Camera-type eye (tissue), 1 donor: ENCODE results near the gene SLC46A2. TPM values are rescaled to one million over a fixed set of nuclear protein-coding genes. Genes with fewer than 3 reads are reported as not detected.

Experiments
- total RNA-seq: library from RNA; depleted of rRNA; stranded (reverse); fragments of >200 nt; gene quantifications from one replicate; pipeline ENCODE4 v1.2.3, GENCODE V29; 2014

The SLC46A2 gene, protein sequence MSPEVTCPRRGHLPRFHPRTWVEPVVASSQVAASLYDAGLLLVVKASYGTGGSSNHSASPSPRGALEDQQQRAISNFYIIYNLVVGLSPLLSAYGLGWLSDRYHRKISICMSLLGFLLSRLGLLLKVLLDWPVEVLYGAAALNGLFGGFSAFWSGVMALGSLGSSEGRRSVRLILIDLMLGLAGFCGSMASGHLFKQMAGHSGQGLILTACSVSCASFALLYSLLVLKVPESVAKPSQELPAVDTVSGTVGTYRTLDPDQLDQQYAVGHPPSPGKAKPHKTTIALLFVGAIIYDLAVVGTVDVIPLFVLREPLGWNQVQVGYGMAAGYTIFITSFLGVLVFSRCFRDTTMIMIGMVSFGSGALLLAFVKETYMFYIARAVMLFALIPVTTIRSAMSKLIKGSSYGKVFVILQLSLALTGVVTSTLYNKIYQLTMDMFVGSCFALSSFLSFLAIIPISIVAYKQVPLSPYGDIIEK
- not detected for total RNA-seq

DNA sequence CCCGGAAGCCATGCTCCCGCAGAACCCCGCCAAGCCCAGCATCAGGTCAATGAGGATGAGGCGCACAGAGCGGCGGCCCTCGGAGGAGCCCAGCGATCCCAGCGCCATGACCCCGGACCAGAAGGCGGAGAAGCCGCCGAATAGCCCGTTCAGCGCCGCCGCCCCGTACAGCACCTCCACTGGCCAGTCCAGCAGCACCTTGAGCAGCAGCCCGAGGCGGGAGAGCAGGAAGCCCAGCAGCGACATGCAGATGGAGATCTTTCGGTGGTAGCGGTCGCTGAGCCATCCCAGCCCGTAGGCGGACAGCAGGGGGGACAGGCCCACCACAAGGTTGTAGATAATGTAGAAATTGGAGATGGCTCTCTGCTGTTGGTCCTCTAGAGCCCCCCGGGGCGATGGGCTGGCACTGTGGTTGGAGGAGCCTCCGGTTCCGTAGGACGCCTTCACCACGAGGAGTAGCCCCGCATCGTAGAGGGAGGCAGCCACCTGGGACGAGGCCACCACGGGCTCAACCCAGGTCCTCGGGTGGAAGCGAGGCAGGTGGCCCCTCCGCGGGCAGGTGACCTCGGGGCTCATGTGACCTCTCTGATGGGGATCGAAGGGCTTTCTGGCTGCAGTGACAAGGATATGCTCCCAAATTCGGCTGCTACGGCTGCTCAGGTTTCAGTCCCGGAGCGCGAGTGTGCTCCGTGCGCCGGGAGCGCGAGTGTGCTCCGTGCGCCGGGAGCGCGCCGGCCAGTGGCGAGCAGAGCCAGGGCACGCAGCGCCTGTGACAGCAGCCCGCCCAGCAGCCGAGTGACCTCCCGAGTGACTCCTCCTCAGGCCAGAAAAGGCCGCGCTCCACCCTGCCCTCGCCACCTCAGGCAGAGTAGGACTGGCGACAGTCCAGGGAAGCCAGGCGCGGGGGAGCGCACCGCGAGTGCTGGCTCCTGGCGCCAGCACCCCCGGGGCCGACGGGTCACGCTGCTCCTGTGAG is at the start of gene SLC46A2:
Gene SLC46A2, minus strand, starts transcription at position 771 of the 976 bp plus-strand sequence. Its CDS starts 195 bp downstream, at position 576.

Other genes starting within 250 kb of the SLC46A2 start
- 35.6 TPM for gene INIP, start 172.8 kb downstream of the SLC46A2 start, total RNA-seq
- gene SNX30, start 140.1 kb downstream of the SLC46A2 start, total RNA-seq = 29.5 TPM
- gene ZNF883, start 121.3 kb upstream of the SLC46A2 start, total RNA-seq = 18.9 TPM
- gene ZFP37, start 165.8 kb upstream of the SLC46A2 start, total RNA-seq = 22.7 TPM